BLaER1 (cell line): ENCODE data around the gene PHF12.

Experiments
- H3K27ac ChIP-seq: shearing (Covaris generic); formaldehyde crosslinking; 2 replicates; pipeline ENCODE4 v1.8.1; 2022
- H3K27me3 ChIP-seq: shearing (Covaris generic); formaldehyde crosslinking; 2 replicates; pipeline ENCODE4 v1.8.1; 2022
- H3K36me3 ChIP-seq: shearing (Covaris generic); formaldehyde crosslinking; 2 replicates; pipeline ENCODE4 v1.8.1; 2022
- H3K4me1 ChIP-seq: shearing (Covaris generic); formaldehyde crosslinking; 2 replicates; pipeline ENCODE4 v1.8.1; 2022
- H3K4me2 ChIP-seq: shearing (Covaris generic); formaldehyde crosslinking; 2 replicates; pipeline ENCODE4 v1.8.1; 2022
- H3K4me3 ChIP-seq: shearing (Covaris generic); formaldehyde crosslinking; 2 replicates; pipeline ENCODE4 v1.8.1; 2022
- H3K9ac ChIP-seq: shearing (Covaris generic); formaldehyde crosslinking; 2 replicates; pipeline ENCODE4 v1.8.1; 2022
- H3K9me3 ChIP-seq: shearing (Covaris generic); formaldehyde crosslinking; 2 replicates; pipeline ENCODE4 v1.8.1; 2022
- H4K20me1 ChIP-seq: shearing (Covaris generic); formaldehyde crosslinking; 2 replicates; pipeline ENCODE4 v1.8.1; 2022
- Cebpa-rat ChIP-seq: shearing (Covaris generic); IDR thresholded peaks from 2 replicates; pipeline ENCODE4 v1.8.1; 2022

The PHF12 gene

GRCh38 chr17:28951428-28951990, at the start of gene PHF12:
PHF12 (minus strand) TSS chr17:28951518; CDS start chr17:28950960, 558 bp downstream.
- H3K27me3 ChIP-seq, result no peaks in the 10 kb centered on the region
- peaks cover 5% of the 10 kb centered on the region for H3K36me3 ChIP-seq
- peak within 1 kb of the TSS; percentile 83 for H3K4me3 ChIP-seq
- H3K9me3 ChIP-seq, result no peaks in the 10 kb centered on the region
- peaks cover 37% of the 10 kb centered on the region for H3K4me1 ChIP-seq
- no peak for TF ChIP-seq Cebpa-rat
- H3K4me2 ChIP-seq, result peak within 1 kb of the TSS; percentile 94
- H3K27ac ChIP-seq, result peak within 1 kb of the TSS; percentile 92
- H3K9ac ChIP-seq, result peak within 1 kb of the TSS; percentile 96
- peaks cover 28% of the 10 kb centered on the region for H4K20me1 ChIP-seq

DNA sequence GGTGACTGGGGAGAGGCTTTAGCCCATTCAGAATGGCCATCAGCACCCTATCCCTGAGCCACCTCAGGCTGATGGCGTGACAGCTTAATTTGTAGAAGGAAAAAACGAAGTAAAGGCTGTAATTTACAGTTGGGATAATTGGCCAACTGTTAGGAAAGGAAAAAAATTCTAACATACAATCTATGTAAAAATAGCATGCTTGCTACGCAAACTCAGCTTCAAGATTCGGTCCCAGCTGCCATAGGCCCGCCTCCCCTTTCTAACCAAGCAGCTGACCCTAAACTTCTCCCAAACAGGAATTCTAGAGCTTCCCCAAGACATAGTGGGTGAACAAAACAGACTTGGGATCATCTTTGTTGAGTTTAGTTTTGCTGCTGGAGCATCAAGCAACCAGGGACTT, 49.7 kb upstream of the PHF12 start:
- TF ChIP-seq Cebpa-rat, result no peak
- Histone ChIP-seq H3K27me3 (peaks cover 31% of the 10 kb centered on the region), H3K36me3 (no peaks in the 10 kb centered on the region), H4K20me1 (peaks cover 23% of the 10 kb centered on the region; the same call in 1 of the 2 replicates), H3K9ac (no peak overlapping the region), H3K27ac (no peak overlapping the region), H3K4me1 (peaks cover 15% of the 10 kb centered on the region), H3K9me3 (no peaks in the 10 kb centered on the region; the same call in 1 of the 2 replicates), H3K4me3 (no peak overlapping the region), H3K4me2 (no peak overlapping the region)

DNA sequence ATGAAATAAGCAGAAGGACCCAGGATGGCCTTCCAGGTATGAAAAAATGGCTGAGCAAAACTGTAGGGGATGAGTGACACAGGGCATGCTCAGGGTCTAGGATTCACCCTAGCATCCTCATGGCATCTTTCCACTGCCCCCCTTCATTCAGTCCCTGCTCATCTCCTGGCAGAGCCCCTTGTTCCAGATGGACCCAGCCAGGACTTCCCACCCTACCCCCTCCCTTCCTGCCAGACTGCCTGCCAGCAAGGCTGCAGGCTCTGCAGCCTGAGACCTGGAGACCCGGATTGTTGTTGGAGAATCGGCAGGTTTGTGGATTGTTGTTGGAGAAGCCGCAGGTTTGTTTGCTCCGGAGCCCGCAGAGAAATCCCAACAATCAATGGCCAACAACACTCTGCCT, 47.9 kb upstream of the PHF12 start:
- Histone ChIP-seq H3K36me3 (no peaks in the 10 kb centered on the region), H3K27ac (no peak overlapping the region), H3K27me3 (peaks cover 17% of the 10 kb centered on the region), H3K9ac (no peak overlapping the region), H3K4me1 (peaks cover 15% of the 10 kb centered on the region), H3K9me3 (no peaks in the 10 kb centered on the region), H4K20me1 (peaks cover 18% of the 10 kb centered on the region; the same call in 1 of the 2 replicates), H3K4me3 (no peak overlapping the region), H3K4me2 (no peak overlapping the region)
- no peak for TF ChIP-seq Cebpa-rat

DNA sequence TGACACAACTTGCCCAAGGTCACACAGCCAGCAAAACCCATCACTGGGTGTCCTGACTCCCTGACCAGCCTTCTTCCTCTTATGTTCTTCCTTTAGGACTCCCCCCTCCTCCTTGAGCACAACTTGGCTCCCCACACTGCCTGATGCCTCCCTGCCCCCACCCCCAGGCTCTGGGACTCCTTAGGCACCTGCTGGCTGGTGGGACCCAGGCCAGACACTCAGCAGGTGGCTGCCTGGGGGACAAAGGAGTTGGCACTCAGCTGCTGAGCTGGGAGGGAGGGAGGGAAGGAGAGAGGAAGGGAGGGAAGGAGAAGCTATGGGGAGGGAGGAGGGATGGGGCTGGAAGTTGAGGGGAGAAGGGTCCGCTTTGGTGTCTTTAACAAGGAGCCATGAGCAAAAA, 46.5 kb upstream of the PHF12 start:
- Histone ChIP-seq H3K9ac (no peak overlapping the region), H3K36me3 (no peaks in the 10 kb centered on the region), H3K4me3 (no peak overlapping the region), H3K4me1 (peaks cover 15% of the 10 kb centered on the region), H3K27ac (no peak overlapping the region), H3K4me2 (0 out of 2 replicates have a peak overlapping the region, but pooled peaks have one; percentile 5), H3K9me3 (no peaks in the 10 kb centered on the region), H3K27me3 (peaks cover 3% of the 10 kb centered on the region; the same call in 1 of the 2 replicates), H4K20me1 (peaks cover 4% of the 10 kb centered on the region; the same call in 1 of the 2 replicates)
- no peak for TF ChIP-seq Cebpa-rat

DNA sequence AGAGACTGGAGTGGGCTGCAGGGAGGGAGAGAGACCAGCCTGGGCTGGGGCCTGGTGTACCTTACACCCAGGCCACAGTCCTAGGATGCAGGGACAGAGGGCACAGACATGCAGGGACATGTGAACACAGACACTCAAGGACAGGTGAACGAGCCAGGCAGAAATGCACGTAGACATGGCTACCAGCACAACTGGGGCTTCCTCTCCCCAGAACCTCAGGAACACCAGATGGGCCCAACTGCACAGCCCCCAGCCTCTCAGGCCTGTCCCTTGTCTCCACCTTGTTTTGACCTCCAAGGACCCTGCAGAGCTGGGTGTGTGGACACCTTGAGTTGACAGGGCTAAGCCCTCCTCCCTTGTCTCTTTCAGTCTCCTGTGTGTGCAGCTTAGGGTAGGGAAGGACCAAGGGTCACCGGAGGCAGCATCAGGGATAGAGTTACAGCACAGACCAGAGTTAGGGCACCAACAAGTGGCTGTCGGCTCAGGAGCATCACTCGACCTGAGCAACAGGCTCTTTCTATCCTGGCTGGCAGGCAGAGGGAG, 45.3 kb upstream of the PHF12 start:
- H3K9ac ChIP-seq, result no peak overlapping the region
- no peak overlapping the region for H3K27ac ChIP-seq
- TF ChIP-seq Cebpa-rat, result no peak
- no peak overlapping the region for H3K4me2 ChIP-seq
- no peak overlapping the region for H3K4me3 ChIP-seq
- no peaks in the 10 kb centered on the region for H3K36me3 ChIP-seq
- no peaks in the 10 kb centered on the region; the same call in 1 of the 2 replicates for H4K20me1 ChIP-seq
- H3K4me1 ChIP-seq, result peaks cover 15% of the 10 kb centered on the region
- no peaks in the 10 kb centered on the region for H3K27me3 ChIP-seq
- H3K9me3 ChIP-seq, result no peaks in the 10 kb centered on the region

- H3K9ac ChIP-seq, result no peak overlapping the region
- no peak for TF ChIP-seq Cebpa-rat
- H3K4me2 ChIP-seq, result no peak overlapping the region
- no peak overlapping the region for H3K4me3 ChIP-seq
- H3K27me3 ChIP-seq, result no peaks in the 10 kb centered on the region
- H4K20me1 ChIP-seq, result no peaks in the 10 kb centered on the region; the same call in 1 of the 2 replicates
- no peak overlapping the region for H3K27ac ChIP-seq
- no peaks in the 10 kb centered on the region for H3K9me3 ChIP-seq
- no peaks in the 10 kb centered on the region for H3K36me3 ChIP-seq
- peaks cover 15% of the 10 kb centered on the region for H3K4me1 ChIP-seq
Observed at GRCh38 chr17:28993645-28994426, 42.5 kb upstream of the PHF12 start.

GRCh38 chr17:28992625-28993600, 41.6 kb upstream of the PHF12 start:
- Histone ChIP-seq H3K27me3 (no peaks in the 10 kb centered on the region), H3K9me3 (no peaks in the 10 kb centered on the region), H3K4me3 (no peak overlapping the region), H3K27ac (no peak overlapping the region), H3K9ac (no peak overlapping the region), H4K20me1 (no peaks in the 10 kb centered on the region), H3K4me1 (peaks cover 16% of the 10 kb centered on the region), H3K36me3 (no peaks in the 10 kb centered on the region), H3K4me2 (no peak overlapping the region)
- TF ChIP-seq Cebpa-rat, result no peak

DNA sequence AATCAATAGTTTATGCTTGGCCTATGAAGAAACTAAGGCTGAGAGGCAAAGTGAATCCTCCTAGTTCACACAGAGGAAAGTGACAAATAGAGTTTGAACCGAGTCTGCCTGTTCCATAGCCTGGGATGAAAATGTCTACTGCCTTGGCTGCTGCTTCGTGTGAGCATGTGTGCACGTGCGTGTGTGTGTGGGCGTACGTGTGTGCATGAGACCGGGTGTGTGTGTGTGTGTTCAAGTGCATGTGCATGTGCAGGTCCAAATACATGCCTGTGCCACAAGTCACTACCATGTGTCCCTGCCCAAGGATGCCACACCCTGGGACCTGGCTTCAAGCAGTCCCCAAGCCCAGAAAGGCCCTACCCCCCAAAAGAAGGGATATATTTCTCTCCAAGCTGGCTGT, 40.9 kb upstream of the PHF12 start:
- Histone ChIP-seq H3K4me2 (no peak overlapping the region), H3K36me3 (no peaks in the 10 kb centered on the region), H3K9me3 (no peaks in the 10 kb centered on the region), H3K4me3 (no peak overlapping the region), H4K20me1 (no peaks in the 10 kb centered on the region), H3K27me3 (no peaks in the 10 kb centered on the region), H3K9ac (no peak overlapping the region), H3K4me1 (peaks cover 16% of the 10 kb centered on the region), H3K27ac (no peak overlapping the region)
- no peak for TF ChIP-seq Cebpa-rat

- TF ChIP-seq Cebpa-rat, result no peak
- no peak overlapping the region for H3K4me3 ChIP-seq
- no peak overlapping the region for H3K27ac ChIP-seq
- no peaks in the 10 kb centered on the region for H4K20me1 ChIP-seq
- no peak overlapping the region for H3K9ac ChIP-seq
- no peaks in the 10 kb centered on the region for H3K9me3 ChIP-seq
- peaks cover 19% of the 10 kb centered on the region for H3K4me1 ChIP-seq
- no peaks in the 10 kb centered on the region for H3K36me3 ChIP-seq
- no peak overlapping the region for H3K4me2 ChIP-seq
- no peaks in the 10 kb centered on the region for H3K27me3 ChIP-seq
Observed at GRCh38 chr17:28991779-28992178, 40.5 kb upstream of the PHF12 start.
